GM18499 (cell line): ENCODE results near the gene CDH13.

Source experiments
- ATAC-seq: cut with Tn5 transposase; IDR thresholded peaks from one replicate; pipeline ENCODE4 v1.9.1; 2021; ENCODE audit warnings: moderate number of reproducible peaks; ENCODE audit not compliant: insufficient read depth, unreplicated experiment

Gene CDH13

GRCh38 chr16:83550183-83550569 lies 923.4 kb downstream of the CDH13 start:
- no peak for ATAC-seq

GRCh38 chr16:83552228-83552627 lies 925.5 kb downstream of the CDH13 start:
- no peak for ATAC-seq

- no peak for ATAC-seq
These were observed 926.2 kb downstream of the CDH13 start for GRCh38 chr16:83552930-83553329.

- ATAC-seq: no peak
These were observed 927.3 kb downstream of the CDH13 start for GRCh38 chr16:83554096-83554495.

GRCh38 chr16:83554540-83554939 lies 927.8 kb downstream of the CDH13 start:
- ATAC-seq: no peak

- no peak for ATAC-seq
These were observed 935.1 kb downstream of the CDH13 start for GRCh38 chr16:83561876-83562275.

- ATAC-seq: no peak
These were observed 941.6 kb downstream of the CDH13 start for GRCh38 chr16:83568345-83568744.

GRCh38 chr16:83574388-83574787 lies 947.6 kb downstream of the CDH13 start:
- ATAC-seq: no peak

- ATAC-seq: no peak
These were observed 950.4 kb downstream of the CDH13 start for GRCh38 chr16:83577078-83577745.

GRCh38 chr16:83578171-83578570 lies 951.4 kb downstream of the CDH13 start:
- no peak for ATAC-seq

- ATAC-seq: no peak
These were observed 952.3 kb downstream of the CDH13 start for GRCh38 chr16:83579027-83579426.

- no peak for ATAC-seq
These were observed 952.7 kb downstream of the CDH13 start for GRCh38 chr16:83579436-83579835.

- ATAC-seq: no peak
These were observed 954.3 kb downstream of the CDH13 start for GRCh38 chr16:83581082-83581481.

GRCh38 chr16:83581994-83582747 lies 955.4 kb downstream of the CDH13 start:
- no peak for ATAC-seq

- ATAC-seq: no peak
These were observed 959.3 kb downstream of the CDH13 start for GRCh38 chr16:83586036-83586435.

GRCh38 chr16:83586461-83587200 lies 959.9 kb downstream of the CDH13 start:
- no peak for ATAC-seq

- ATAC-seq: no peak
These were observed 960.4 kb downstream of the CDH13 start for GRCh38 chr16:83587201-83587600.

- ATAC-seq: no peak
These were observed 961.3 kb downstream of the CDH13 start for GRCh38 chr16:83588070-83588469.

- ATAC-seq: no peak
These were observed 962.8 kb downstream of the CDH13 start for GRCh38 chr16:83589576-83589975.

- ATAC-seq: no peak
These were observed 966.0 kb downstream of the CDH13 start for GRCh38 chr16:83592778-83593177.

- ATAC-seq: no peak
These were observed 973.2 kb downstream of the CDH13 start for GRCh38 chr16:83599789-83600462.
